ENCODE results near the gene NPAP1.
"Not testable (repeated sequence)": the region's sequence is repeated elsewhere in the genome, so short reads cannot be mapped to it uniquely, and the experiment has no call there.

The NPAP1 gene

DNA sequence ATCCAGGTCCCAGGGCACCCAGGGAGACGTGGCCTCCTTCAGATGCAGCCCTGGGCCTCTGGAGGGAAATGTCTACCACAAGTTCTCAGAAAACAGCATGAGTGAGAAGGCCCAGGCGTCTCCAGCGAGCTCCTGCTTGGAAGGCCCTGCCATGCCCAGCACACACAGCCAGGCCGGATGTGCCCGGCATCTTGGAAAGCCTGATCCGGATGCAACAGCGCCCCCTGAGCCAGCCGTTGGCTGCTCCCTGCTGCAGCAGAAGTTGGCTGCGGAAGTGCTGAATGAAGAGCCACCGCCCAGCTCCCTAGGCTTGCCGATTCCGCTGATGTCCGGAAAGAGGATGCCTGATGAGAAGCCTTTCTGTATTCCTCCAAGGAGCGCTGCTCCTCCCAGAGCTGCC lies 856 bp downstream of the NPAP1 start:
- DNase-seq (ENCODE audit: low spot score) = no peak
- in situ Hi-C loops (cut with MboI; ENCODE audit: low pct_unique_long_range_greater_than_20kb, low sequenced_read_pairs, unreplicated experiment) = no loop called here
- TF ChIP-seq, protein P1, sequence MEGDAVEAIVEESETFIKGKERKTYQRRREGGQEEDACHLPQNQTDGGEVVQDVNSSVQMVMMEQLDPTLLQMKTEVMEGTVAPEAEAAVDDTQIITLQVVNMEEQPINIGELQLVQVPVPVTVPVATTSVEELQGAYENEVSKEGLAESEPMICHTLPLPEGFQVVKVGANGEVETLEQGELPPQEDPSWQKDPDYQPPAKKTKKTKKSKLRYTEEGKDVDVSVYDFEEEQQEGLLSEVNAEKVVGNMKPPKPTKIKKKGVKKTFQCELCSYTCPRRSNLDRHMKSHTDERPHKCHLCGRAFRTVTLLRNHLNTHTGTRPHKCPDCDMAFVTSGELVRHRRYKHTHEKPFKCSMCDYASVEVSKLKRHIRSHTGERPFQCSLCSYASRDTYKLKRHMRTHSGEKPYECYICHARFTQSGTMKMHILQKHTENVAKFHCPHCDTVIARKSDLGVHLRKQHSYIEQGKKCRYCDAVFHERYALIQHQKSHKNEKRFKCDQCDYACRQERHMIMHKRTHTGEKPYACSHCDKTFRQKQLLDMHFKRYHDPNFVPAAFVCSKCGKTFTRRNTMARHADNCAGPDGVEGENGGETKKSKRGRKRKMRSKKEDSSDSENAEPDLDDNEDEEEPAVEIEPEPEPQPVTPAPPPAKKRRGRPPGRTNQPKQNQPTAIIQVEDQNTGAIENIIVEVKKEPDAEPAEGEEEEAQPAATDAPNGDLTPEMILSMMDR (IDR thresholded peaks at IDR 0.05; ENCODE audit: extremely low read depth, insufficient read depth, missing control alignments) = no peak

DNA sequence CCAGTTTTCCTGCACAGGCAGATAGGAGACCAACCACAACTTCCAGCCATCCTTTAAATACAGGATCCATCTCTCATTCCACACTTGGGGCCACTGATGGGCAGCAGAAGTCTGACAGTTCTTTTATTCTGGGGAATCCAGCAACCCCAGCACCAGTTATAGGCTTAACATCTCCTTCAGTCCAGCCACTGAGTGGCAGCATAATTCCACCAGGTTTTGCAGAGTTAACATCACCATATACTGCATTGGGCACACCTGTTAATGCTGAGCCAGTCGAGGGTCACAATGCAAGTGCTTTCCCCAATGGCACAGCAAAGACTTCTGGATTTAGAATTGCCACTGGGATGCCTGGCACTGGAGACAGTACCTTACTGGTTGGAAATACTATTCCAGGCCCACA lies 2.9 kb downstream of the NPAP1 start:
- TF ChIP-seq, protein P1 (IDR thresholded peaks at IDR 0.05; ENCODE audit: extremely low read depth, insufficient read depth, missing control alignments) = no peak
- in situ Hi-C loops (cut with MboI; ENCODE audit: low pct_unique_long_range_greater_than_20kb, low sequenced_read_pairs, unreplicated experiment) = no loop called here

DNA sequence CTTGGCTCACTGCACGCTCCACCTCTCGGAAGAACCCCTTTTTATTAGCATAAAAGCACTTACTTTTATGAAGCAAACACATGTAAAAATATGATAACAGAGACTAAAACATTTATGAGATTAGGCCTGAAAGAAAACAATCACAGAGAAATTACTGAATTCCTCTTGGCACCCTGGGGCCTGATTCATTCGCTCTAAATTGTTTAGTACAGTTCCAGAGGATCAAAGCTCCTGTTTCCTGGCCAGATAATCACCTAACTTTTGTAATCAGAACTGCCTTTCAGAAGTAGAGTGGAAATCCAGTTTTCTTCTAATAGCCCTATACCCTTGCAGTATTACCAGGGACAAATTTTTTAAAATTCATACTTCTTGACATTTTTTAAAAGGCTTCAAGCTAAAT lies 6.4 kb downstream of the NPAP1 start:
- in situ Hi-C loops (cut with MboI; ENCODE audit: low pct_unique_long_range_greater_than_20kb, low sequenced_read_pairs, unreplicated experiment) = no loop called here
- TF ChIP-seq, protein P1 (IDR thresholded peaks at IDR 0.05; ENCODE audit: extremely low read depth, insufficient read depth, missing control alignments) = no peak
- no peak for DNase-seq (ENCODE audit: low spot score)

More for the DNA sequence above, 2.9 kb downstream of the NPAP1 start:
- DNase-seq (ENCODE audit: low spot score) = no peak

DNA sequence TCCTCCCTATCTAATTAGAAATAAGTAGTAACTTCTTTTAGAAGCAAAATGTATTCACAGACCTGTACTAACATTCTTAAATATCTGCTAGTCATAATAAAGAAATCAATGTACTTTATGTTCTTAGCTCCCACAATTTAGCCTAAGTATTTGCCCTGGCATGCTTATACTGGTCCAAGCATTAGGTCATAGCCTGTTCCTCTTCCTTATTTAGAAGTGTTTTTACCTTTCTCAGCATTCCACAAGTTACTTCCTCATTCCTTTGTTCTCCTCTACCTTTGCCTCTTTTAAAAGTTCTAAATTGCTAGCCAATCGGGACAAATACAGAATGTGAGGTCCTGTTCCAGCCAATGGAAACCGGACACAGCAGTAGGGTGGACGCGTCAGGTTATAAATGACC lies 7.3 kb downstream of the NPAP1 start:
- in situ Hi-C loops (cut with MboI; ENCODE audit: low pct_unique_long_range_greater_than_20kb, low sequenced_read_pairs, unreplicated experiment) = not testable (repeated sequence)

DNA sequence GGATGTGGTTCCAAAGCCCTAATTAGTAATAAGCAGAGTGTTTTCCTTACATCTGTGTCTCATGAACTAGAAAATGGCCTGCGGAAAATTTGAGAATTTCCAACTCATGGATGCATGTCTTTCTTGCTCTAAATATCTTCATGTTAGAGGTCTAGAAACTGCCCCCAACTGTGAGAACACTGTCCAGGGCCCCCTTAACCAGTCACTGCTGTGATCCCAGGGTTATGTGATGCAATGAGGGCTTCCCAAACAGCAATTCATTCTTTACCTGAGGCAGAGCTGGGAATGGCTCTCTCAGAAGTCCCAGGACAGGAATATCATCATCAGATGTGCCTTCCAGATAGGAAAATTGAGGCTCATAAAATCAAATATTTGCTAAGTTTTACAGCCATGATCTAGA lies 8.2 kb downstream of the NPAP1 start:
- no peak for DNase-seq (ENCODE audit: low spot score)
- TF ChIP-seq, protein P1 (IDR thresholded peaks at IDR 0.05; ENCODE audit: extremely low read depth, insufficient read depth, missing control alignments) = no peak

More for the DNA sequence above, 7.3 kb downstream of the NPAP1 start:
- not testable (repeated sequence) for DNase-seq (ENCODE audit: low spot score)

DNA sequence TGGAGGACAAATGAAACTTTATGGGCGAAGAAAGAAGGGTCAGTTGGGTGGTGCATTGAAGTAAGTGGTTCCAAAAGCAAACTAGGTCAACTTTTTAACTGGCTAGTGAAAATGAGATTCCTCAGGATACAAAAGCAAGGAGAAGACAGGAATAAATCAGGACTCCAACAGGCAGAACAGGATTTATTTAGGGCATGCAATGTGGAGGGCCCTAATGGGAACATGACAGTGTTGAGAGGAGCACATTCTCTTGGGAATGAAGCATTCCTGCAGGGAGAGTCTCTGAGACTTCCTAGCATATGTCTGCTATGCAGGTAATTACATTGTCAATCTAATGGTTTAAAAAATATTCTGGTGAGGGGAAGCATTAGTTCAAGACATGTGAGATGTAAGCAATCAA lies 8.7 kb downstream of the NPAP1 start:
- no peak for DNase-seq (ENCODE audit: low spot score)
- in situ Hi-C loops (cut with MboI; ENCODE audit: low pct_unique_long_range_greater_than_20kb, low sequenced_read_pairs, unreplicated experiment) = no loop called here

More for the DNA sequence above, 8.2 kb downstream of the NPAP1 start:
- in situ Hi-C loops (cut with MboI; ENCODE audit: low pct_unique_long_range_greater_than_20kb, low sequenced_read_pairs, unreplicated experiment) = no loop called here

DNA sequence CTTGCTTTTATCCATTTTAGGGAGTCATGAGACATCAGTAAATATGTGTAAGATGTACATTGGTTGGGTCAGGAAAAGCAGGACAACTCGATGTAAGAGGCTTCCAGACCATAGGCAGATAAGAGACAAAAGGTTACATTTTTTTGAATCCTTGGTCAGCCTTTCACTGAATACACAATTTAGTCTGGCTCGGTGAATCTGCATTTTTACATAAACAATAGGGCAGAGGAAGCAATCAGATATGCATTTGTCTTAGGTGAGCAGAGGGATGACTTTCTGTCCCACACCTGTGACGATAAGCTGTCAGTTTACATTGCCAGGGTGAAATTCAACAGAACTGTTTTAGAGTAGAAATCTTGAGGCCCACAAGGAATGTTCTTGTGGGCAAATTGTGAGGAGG lies 20.6 kb downstream of the NPAP1 start:
- TF ChIP-seq, protein P1 (IDR thresholded peaks at IDR 0.05; ENCODE audit: extremely low read depth, insufficient read depth, missing control alignments) = no peak
- in situ Hi-C loops (cut with MboI; ENCODE audit: low pct_unique_long_range_greater_than_20kb, low sequenced_read_pairs, unreplicated experiment) = no loop called here
- DNase-seq (ENCODE audit: low spot score) = no peak

More for the DNA sequence above, 8.7 kb downstream of the NPAP1 start:
- TF ChIP-seq, protein P1 (IDR thresholded peaks at IDR 0.05; ENCODE audit: extremely low read depth, insufficient read depth, missing control alignments) = no peak

Data from GM13977 (cell line).